ENCODE data around the gene INSYN2A. TPM values are rescaled to one million over a fixed set of nuclear protein-coding genes. Genes with fewer than 3 reads are reported as not detected.

Gene INSYN2A
- total and polyA plus RNA-seq, 2 experiments from 2014 or later, result 0.28 to 1.3 TPM

GRCh38 chr10:127146661-127147060 is 49.7 kb downstream of the INSYN2A start (continued):
- TF ChIP-seq, protein P1, sequence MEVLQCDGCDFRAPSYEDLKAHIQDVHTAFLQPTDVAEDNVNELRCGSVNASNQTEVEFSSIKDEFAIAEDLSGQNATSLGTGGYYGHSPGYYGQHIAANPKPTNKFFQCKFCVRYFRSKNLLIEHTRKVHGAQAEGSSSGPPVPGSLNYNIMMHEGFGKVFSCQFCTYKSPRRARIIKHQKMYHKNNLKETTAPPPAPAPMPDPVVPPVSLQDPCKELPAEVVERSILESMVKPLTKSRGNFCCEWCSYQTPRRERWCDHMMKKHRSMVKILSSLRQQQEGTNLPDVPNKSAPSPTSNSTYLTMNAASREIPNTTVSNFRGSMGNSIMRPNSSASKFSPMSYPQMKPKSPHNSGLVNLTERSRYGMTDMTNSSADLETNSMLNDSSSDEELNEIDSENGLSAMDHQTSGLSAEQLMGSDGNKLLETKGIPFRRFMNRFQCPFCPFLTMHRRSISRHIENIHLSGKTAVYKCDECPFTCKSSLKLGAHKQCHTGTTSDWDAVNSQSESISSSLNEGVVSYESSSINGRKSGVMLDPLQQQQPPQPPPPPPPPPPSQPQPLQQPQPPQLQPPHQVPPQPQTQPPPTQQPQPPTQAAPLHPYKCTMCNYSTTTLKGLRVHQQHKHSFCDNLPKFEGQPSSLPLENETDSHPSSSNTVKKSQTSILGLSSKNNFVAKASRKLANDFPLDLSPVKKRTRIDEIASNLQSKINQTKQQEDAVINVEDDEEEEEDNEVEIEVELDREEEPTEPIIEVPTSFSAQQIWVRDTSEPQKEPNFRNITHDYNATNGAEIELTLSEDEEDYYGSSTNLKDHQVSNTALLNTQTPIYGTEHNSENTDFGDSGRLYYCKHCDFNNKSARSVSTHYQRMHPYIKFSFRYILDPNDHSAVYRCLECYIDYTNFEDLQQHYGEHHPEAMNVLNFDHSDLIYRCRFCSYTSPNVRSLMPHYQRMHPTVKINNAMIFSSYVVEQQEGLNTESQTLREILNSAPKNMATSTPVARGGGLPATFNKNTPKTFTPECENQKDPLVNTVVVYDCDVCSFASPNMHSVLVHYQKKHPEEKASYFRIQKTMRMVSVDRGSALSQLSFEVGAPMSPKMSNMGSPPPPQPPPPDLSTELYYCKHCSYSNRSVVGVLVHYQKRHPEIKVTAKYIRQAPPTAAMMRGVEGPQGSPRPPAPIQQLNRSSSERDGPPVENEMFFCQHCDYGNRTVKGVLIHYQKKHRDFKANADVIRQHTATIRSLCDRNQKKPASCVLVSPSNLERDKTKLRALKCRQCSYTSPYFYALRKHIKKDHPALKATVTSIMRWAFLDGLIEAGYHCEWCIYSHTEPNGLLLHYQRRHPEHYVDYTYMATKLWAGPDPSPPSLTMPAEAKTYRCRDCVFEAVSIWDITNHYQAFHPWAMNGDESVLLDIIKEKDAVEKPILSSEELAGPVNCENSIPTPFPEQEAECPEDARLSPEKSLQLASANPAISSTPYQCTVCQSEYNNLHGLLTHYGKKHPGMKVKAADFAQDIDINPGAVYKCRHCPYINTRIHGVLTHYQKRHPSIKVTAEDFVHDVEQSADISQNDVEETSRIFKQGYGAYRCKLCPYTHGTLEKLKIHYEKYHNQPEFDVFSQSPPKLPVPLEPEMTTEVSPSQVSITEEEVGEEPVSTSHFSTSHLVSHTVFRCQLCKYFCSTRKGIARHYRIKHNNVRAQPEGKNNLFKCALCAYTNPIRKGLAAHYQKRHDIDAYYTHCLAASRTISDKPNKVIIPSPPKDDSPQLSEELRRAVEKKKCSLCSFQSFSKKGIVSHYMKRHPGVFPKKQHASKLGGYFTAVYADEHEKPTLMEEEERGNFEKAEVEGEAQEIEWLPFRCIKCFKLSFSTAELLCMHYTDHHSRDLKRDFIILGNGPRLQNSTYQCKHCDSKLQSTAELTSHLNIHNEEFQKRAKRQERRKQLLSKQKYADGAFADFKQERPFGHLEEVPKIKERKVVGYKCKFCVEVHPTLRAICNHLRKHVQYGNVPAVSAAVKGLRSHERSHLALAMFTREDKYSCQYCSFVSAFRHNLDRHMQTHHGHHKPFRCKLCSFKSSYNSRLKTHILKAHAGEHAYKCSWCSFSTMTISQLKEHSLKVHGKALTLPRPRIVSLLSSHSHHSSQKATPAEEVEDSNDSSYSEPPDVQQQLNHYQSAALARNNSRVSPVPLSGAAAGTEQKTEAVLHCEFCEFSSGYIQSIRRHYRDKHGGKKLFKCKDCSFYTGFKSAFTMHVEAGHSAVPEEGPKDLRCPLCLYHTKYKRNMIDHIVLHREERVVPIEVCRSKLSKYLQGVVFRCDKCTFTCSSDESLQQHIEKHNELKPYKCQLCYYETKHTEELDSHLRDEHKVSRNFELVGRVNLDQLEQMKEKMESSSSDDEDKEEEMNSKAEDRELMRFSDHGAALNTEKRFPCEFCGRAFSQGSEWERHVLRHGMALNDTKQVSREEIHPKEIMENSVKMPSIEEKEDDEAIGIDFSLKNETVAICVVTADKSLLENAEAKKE (CRISPR knock-in tag; IDR thresholded peaks at IDR 0.05), result no peak
- TF ChIP-seq POLR2AphosphoS5 (IDR thresholded peaks at IDR 0.05; ENCODE audit: low read depth) (no peak), EZH2phosphoT487 (IDR thresholded peaks at IDR 0.05; ENCODE audit: unreplicated experiment) (no peak), EZH2 (IDR thresholded peaks at IDR 0.05; ENCODE audit: low read depth, unreplicated experiment) (no peak), ZNF331 (CRISPR knock-in tag; IDR thresholded peaks at IDR 0.05; ENCODE audit: low read depth) (no peak)

Measured in GM23338 (cell line).